Neural progenitor cell (in vitro differentiated cells): ENCODE results near the gene ISOC1. TPM values are rescaled to one million over a fixed set of nuclear protein-coding genes. Genes with fewer than 3 reads are reported as not detected.

Experiments
- DNase-seq: peaks from one replicate; pipeline ENCODE4 v3.0.0-alpha.2; 2016; ENCODE audit warnings: low spot score
- H2AFZ ChIP-seq: fragments of 200-600 bp; sonication (generic); replicated peaks from 2 replicates; pipeline ENCODE4 v1.6.1; 2016; ENCODE audit warnings: antibody characterized with exemption
- H3F3A ChIP-seq: fragments of 200-600 bp; sonication (generic); 2 replicates; pipeline ENCODE4 v1.6.1; 2016; ENCODE audit warnings: antibody characterized with exemption, low read depth
- H3K27ac ChIP-seq: fragments of 200-600 bp; sonication (generic); 2 replicates; pipeline ENCODE4 v1.5.1; 2016; ENCODE audit warnings: mild to moderate bottlenecking
- H3K27me3 ChIP-seq: fragments of 200-600 bp; sonication (generic); 2 replicates; pipeline ENCODE4 v1.6.1; 2016; ENCODE audit warnings: mild to moderate bottlenecking, moderate library complexity
- H3K36me3 ChIP-seq: fragments of 200-600 bp; sonication (generic); 2 replicates; pipeline ENCODE4 v1.5.1; 2016
- H3K4me1 ChIP-seq: fragments of 200-600 bp; sonication (generic); 2 replicates; pipeline ENCODE4 v1.6.1; 2016; ENCODE audit warnings: mixed run types
- H3K4me2 ChIP-seq: fragments of 200-600 bp; sonication (generic); 2 replicates; pipeline ENCODE4 v1.6.1; 2016
- H3K4me3 ChIP-seq: fragments of 200-600 bp; sonication (generic); 2 replicates; pipeline ENCODE4 v1.5.1; 2016
- H3K79me2 ChIP-seq: fragments of 200-600 bp; sonication (generic); 2 replicates; pipeline ENCODE4 v1.6.1; 2016; ENCODE audit warnings: low read depth
- H3K9ac ChIP-seq: fragments of 200-600 bp; sonication (generic); 2 replicates; pipeline ENCODE4 v1.6.1; 2016
- H3K9me3 ChIP-seq: fragments of 200-600 bp; sonication (generic); 2 replicates; pipeline ENCODE4 v1.5.1; 2016; ENCODE audit warnings: low read depth
- H4K20me1 ChIP-seq: fragments of 200-600 bp; sonication (generic); 2 replicates; pipeline ENCODE4 v1.6.1; 2016; ENCODE audit warnings: low read depth
- H3K27ac Mint-ChIP-seq: 3 replicates; pipeline ENCODE4 v1.8.0; 2021; ENCODE audit warnings: mixed read lengths
- H3K27me3 Mint-ChIP-seq: 2 replicates; pipeline ENCODE4 v1.8.0; 2022; ENCODE audit warnings: low read depth, mild to moderate bottlenecking, inconsistent platforms, moderate library complexity, mixed read lengths; ENCODE audit not compliant: insufficient read depth
- H3K36me3 Mint-ChIP-seq: 3 replicates; pipeline ENCODE4 v1.8.0; 2021; ENCODE audit warnings: mixed read lengths
- H3K4me1 Mint-ChIP-seq: 3 replicates; pipeline ENCODE4 v1.8.0; 2021; ENCODE audit warnings: mixed read lengths
- H3K4me3 Mint-ChIP-seq: 3 replicates; pipeline ENCODE4 v1.8.0; 2021; ENCODE audit warnings: mild to moderate bottlenecking, moderate library complexity, mixed read lengths
- H3K9me3 Mint-ChIP-seq: 3 replicates; pipeline ENCODE4 v1.8.0; 2020; ENCODE audit warnings: mixed read lengths
- EZH2 ChIP-seq: fragments of 200-600 bp; sonication (generic); IDR thresholded peaks from 2 replicates; pipeline ENCODE4 v1.6.1; 2017; ENCODE audit warnings: antibody characterized with exemption, mild to moderate bottlenecking, moderate library complexity
- EZH2phosphoT487 ChIP-seq: fragments of 200-600 bp; sonication (generic); IDR thresholded peaks from 2 replicates; pipeline ENCODE4 v1.6.1; 2017; ENCODE audit warnings: antibody characterized with exemption
- total RNA-seq: library from RNA; depleted of rRNA; stranded (reverse); fragments of >200 nt; gene quantifications from 2 replicates; pipeline ENCODE4 v1.2.3, GENCODE V29; 2015; ENCODE audit warnings: low replicate concordance
- TF ChIP-seq, protein P1 (sequence below): fragments of 200-600 bp; sonication (generic); IDR thresholded peaks from 2 replicates; pipeline ENCODE4 v1.5.1; 2017; ENCODE audit warnings: antibody characterized with exemption, mild to moderate bottlenecking

Gene ISOC1
- total RNA-seq, 1 donor from 2014 or later, result 35.7 TPM

DNA sequence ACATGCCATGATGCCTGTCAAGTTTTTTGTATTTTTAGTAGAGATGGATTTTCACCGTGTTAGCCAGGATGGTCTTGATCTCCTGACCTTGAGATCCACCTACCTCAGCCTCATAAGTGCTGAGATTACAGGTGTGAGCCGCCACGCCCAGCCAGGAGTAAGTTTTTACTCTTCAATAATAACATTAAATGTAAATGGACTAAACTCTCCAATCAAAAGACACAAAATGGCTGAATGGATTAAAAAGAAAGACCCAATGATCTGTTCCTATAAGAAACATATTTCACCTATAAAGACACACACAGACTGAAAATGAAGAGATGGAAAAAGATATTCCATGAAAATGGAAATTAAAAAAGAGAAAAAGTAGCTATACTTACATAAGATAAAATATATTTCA is 37.2 kb upstream of the ISOC1 start:
- TF ChIP-seq EZH2 (no peak), EZH2phosphoT487 (no peak)
- TF ChIP-seq, protein P1, sequence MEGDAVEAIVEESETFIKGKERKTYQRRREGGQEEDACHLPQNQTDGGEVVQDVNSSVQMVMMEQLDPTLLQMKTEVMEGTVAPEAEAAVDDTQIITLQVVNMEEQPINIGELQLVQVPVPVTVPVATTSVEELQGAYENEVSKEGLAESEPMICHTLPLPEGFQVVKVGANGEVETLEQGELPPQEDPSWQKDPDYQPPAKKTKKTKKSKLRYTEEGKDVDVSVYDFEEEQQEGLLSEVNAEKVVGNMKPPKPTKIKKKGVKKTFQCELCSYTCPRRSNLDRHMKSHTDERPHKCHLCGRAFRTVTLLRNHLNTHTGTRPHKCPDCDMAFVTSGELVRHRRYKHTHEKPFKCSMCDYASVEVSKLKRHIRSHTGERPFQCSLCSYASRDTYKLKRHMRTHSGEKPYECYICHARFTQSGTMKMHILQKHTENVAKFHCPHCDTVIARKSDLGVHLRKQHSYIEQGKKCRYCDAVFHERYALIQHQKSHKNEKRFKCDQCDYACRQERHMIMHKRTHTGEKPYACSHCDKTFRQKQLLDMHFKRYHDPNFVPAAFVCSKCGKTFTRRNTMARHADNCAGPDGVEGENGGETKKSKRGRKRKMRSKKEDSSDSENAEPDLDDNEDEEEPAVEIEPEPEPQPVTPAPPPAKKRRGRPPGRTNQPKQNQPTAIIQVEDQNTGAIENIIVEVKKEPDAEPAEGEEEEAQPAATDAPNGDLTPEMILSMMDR, result no peak
- H3K4me3 ChIP-seq, result no peak overlapping the region
- H2AFZ ChIP-seq, result no peak overlapping the region
- Mint-ChIP-seq H3K9me3 (peaks cover 6% of the 10 kb centered on the region), H3K4me3 (no peak overlapping the region), H3K4me1 (no peaks in the 10 kb centered on the region), H3K36me3 (no peaks in the 10 kb centered on the region), H3K27ac (no peak overlapping the region), H3K27me3 (peaks cover 2% of the 10 kb centered on the region)
- no peaks in the 10 kb centered on the region for H3K27me3 ChIP-seq
- no peak overlapping the region for H3K9ac ChIP-seq
- H3K4me2 ChIP-seq, result no peak overlapping the region
- H3K27ac ChIP-seq, result no peak overlapping the region
- H4K20me1 ChIP-seq, result no peaks in the 10 kb centered on the region
- H3F3A ChIP-seq, result no peaks in the 10 kb centered on the region
- H3K9me3 ChIP-seq, result no peaks in the 10 kb centered on the region
- no peaks in the 10 kb centered on the region for H3K4me1 ChIP-seq
- DNase-seq, result no peak
- no peaks in the 10 kb centered on the region for H3K79me2 ChIP-seq
- H3K36me3 ChIP-seq, result no peaks in the 10 kb centered on the region

DNA sequence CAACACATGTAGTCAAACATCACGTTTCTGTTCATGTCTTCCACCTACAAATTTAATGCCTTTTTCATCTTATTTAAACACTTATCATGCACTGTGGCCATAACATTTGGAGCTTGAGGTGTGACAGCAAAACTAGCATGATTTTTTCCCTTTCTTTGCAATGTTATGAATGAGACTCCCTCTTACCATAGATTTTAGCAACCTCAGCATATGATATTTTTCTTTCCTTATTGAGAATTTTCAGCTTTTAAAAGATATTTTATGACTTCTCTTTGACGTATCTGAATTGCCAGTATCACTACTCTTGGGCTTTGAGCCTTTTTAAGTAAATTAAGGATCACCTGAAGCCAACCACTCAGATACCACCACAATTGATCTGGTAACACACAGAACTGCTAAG is 32.7 kb upstream of the ISOC1 start:
- Histone ChIP-seq H3K4me3 (no peak overlapping the region), H3K27me3 (no peaks in the 10 kb centered on the region), H3F3A (no peaks in the 10 kb centered on the region), H3K36me3 (no peaks in the 10 kb centered on the region), H3K9ac (no peak overlapping the region), H3K27ac (no peak overlapping the region), H2AFZ (no peak overlapping the region), H3K4me1 (no peaks in the 10 kb centered on the region), H3K79me2 (no peaks in the 10 kb centered on the region), H4K20me1 (no peaks in the 10 kb centered on the region), H3K4me2 (no peak overlapping the region), H3K9me3 (no peaks in the 10 kb centered on the region)
- Mint-ChIP-seq H3K27me3 (peaks cover 1% of the 10 kb centered on the region), H3K4me1 (no peaks in the 10 kb centered on the region), H3K4me3 (no peak overlapping the region), H3K36me3 (no peaks in the 10 kb centered on the region), H3K27ac (no peak overlapping the region), H3K9me3 (peaks cover 6% of the 10 kb centered on the region)
- no peak for TF ChIP-seq EZH2phosphoT487
- TF ChIP-seq, protein P1, result no peak
- no peak for TF ChIP-seq EZH2
- DNase-seq, result no peak

DNA sequence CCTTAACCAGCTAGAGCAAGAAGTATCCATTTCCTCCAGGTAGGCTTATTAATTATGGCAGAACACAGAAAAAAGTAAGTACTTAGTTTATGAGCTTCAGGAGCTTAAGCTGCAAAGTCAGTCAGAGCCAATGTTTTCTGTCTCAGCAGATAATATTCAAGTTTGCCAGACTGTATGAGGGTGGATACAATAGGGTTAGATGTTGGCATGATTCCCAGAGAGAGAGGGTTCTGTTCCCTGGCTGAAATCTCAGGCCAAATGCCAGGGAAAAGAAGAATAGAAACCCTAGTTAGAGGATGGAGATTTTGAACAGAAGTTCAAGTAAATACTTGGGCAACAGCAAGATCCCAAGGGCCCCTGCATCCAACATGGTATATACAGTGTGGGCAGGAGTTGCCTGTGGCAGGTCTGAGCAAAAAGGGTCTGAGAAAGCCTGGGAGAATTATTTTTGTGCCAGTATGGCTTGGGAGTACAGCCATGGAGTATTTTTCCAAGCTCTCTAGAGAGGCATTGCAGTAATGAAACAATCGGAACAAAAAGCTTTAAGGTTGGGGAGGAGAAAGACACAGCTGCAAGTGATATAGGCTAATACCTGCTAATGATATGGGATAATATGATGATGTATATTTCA is 31.0 kb upstream of the ISOC1 start:
- H3K4me3 Mint-ChIP-seq, result no peak overlapping the region
- H3K27ac Mint-ChIP-seq, result no peak overlapping the region
- no peaks in the 10 kb centered on the region for H3K9me3 Mint-ChIP-seq
- no peaks in the 10 kb centered on the region for H3K27me3 Mint-ChIP-seq
- no peaks in the 10 kb centered on the region for H3K4me1 ChIP-seq
- H4K20me1 ChIP-seq, result no peaks in the 10 kb centered on the region
- no peak for TF ChIP-seq EZH2
- TF ChIP-seq EZH2phosphoT487, result no peak
- TF ChIP-seq, protein P1, result no peak
- H3K4me3 ChIP-seq, result no peak overlapping the region
- no peaks in the 10 kb centered on the region for H3K9me3 ChIP-seq
- H3K9ac ChIP-seq, result no peak overlapping the region
- no peak overlapping the region for H3K27ac ChIP-seq
- H3F3A ChIP-seq, result no peaks in the 10 kb centered on the region
- DNase-seq, result no peak
- H3K36me3 ChIP-seq, result no peaks in the 10 kb centered on the region
- no peak overlapping the region for H3K4me2 ChIP-seq
- H3K4me1 Mint-ChIP-seq, result no peaks in the 10 kb centered on the region
- H3K27me3 ChIP-seq, result no peaks in the 10 kb centered on the region
- no peaks in the 10 kb centered on the region for H3K36me3 Mint-ChIP-seq
- no peaks in the 10 kb centered on the region for H3K79me2 ChIP-seq
- no peak overlapping the region for H2AFZ ChIP-seq
